HL-60 (cell line): ENCODE measurements around the gene TTLL7.

Experiments used
- CTCF ChIP-seq: IDR thresholded peaks from one replicate; pipeline ENCODE4 v1.5.1; 2011; ENCODE audit warnings: low read length, control low read depth, inconsistent platforms; ENCODE audit not compliant: insufficient read depth
- POLR2AphosphoS5 ChIP-seq: IDR thresholded peaks from 2 replicates; pipeline ENCODE4 v1.6.1; 2012; ENCODE audit warnings: low read depth

- TF ChIP-seq POLR2AphosphoS5 (no peak), CTCF (no peak)
Observed at GRCh38 chr1:83872515-83872914, 126.4 kb downstream of the TTLL7 start.
